ENCODE results near the gene SLC16A8.

Gene SLC16A8

DNA sequence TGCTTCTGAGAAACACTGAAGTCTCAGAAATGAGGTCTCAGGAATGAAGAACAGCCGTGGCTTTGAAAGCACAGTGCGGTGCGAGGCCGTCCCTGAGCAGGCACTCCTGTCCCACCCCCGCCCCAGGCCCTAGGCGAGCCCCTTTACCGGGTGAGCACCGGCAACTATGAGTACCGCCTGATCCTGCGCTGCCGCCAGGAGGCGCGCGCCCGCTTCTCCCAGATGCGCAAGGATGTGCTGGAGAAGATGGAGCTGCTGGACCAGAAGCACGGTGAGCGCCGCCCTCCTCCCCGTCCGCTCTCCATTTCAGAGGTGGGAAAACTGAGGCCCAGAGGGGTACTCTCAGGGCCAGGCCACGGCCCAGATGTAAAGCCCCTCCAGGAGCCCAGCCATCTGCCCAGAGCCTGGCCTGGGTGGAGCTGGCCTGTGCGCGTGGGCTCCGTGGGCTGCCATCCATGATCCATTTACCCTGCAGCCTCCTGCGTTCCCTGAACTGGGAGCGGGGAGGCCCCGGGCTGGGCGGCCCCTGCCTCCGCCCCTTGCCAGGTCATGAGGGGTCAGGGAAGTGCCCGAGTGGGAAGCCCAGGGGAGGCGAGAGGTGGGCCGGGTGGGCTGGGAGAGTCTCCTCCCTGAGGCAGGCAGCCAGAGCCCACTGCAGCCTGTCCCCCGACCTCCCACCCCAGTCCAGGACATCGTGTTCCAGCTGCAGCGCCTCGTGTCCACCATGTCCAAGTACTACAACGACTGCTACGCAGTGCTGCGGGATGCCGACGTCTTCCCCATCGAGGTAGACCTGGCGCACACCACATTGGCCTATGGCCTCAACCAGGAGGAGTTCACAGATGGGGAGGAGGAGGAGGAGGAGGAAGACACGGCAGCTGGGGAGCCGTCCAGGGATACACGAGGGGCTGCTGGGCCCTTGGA, 9.5 kb downstream of the SLC16A8 start (continued):
- no peak for TF ChIP-seq ZNF155 (tag by site-specific recombination; IDR thresholded peaks at IDR 0.05)

DNA sequence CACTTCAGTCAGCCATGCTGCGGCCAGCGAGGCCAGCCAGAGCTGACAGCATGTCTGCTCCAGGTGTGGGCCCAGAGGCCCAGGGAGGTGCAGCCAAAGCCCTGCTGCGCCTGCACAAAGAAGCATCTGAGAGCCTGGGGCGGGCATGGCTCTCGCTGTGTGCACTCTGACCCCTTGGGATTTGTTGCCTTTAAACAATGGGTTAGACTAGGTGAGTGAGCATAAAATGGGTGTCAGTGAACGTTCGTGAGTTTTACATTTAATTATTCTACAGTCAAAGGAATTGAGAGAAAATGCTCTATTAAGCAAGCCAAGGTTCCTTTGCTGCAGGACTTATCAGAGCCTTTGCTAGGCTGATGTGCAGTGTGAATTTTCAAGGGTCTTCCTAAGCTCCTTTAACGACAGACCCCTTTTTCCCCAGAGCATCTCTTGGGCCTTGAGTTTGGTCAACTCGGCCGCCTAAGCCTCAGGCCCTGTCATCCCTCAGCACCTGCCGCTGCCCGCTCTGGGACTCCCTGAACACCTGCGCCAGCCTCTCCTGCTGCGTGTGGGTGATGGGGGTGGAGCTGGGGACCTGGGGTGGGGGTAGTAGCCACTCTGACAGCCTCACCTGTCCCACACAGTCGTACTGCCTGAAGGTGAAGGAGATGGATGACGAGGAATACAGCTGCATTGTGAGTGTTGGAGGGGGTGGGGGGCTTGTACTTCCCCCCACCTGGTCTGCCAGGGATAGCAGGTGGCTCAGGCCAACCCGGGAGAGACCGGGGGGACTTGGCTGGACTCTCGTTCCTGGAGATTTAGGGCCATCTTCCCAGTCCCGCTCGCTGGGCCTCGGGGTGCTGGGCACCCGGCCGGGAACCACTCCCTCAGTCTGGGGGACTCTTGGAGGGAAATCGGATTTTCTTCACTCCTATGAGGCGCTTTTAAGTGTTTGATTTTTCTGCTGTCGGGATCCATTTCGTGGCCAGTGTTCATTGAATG, 10.5 kb downstream of the SLC16A8 start:
- ChIA-PET POLR2A (no interaction called here), CTCF (interaction anchor here (1.5 to 2.1 kb wide), 2 partner anchors 21 to 27 kb away, joined by 3 to 16 read pairs; no protein-coding TSS in a partner anchor)
- Histone ChIP-seq H3K4me1 (ENCODE audit: control insufficient read depth, insufficient read depth, low read length) (no peaks in the 10 kb centered on the region), H3K36me3 (ENCODE audit: control insufficient read depth in 2 of 2, insufficient read depth in 1 of 2, low read length in 2 of 2) (peaks cover 3 to 74% of the 10 kb centered on the region in 2 experiments; a peak in 2 of 3 replicates), H3K27ac (ENCODE audit: extremely low read depth, low read depth, low read length) (no peak overlapping the region), H3K9me3 (ENCODE audit: control insufficient read depth, insufficient read depth, low read depth, low read length) (no peaks in the 10 kb centered on the region), H3K4me3 (ENCODE audit: low read depth, low read length) (no peak overlapping the region)
- TF ChIP-seq ZNF302 (tag by site-specific recombination; IDR thresholded peaks at IDR 0.05; ENCODE audit: low read depth) (no peak), ZNF555 (tag by site-specific recombination; conservative IDR thresholded peaks at IDR 0.05) (no peak), ZNF837 (tag by site-specific recombination; IDR thresholded peaks at IDR 0.05) (no peak), ZNF239 (tag by site-specific recombination; IDR thresholded peaks at IDR 0.05) (peak; percentile 99)

DNA sequence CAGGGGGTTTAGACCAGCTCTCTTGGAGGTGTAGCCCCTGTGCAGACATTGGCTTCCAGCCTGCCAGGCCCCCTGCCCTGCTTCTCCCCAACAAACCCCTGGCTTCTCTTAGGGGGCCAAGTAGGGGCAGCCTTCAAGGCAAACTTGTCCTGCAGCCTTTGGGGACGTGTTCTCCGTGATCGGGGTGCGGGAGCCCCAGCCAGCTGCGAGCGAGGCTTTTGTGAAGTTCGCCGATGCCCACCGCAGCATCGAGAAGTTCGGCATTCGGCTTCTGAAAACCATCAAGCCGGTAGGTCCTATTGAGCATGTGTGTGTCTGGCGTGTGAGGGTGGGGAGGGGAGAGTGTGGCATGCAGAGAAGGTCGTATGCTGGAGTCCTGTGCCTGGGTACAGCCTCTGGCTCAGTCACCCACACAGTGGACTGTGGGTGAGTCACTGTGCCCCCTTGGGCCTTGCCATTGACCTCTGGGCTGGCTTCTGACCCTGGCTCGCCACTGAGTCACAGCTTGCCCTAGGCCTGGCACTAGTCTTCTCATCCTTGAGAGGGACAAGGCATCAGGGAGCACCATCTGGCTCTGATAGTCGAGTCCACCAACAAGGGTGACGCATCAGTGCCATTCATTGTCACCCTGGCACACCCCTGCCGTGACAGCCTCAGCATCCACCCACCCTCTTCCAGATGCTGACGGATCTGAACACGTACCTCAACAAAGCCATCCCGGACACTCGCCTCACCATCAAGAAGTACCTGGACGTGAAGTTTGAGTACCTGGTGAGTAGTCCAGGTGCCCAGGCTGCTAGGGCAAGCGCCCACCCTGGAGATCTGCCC, 11.4 kb downstream of the SLC16A8 start:
- Histone ChIP-seq H3K36me3 (ENCODE audit: control insufficient read depth in 2 of 2, insufficient read depth in 1 of 2, low read length in 2 of 2) (peaks cover 3 to 83% of the 10 kb centered on the region in 2 experiments; a peak in 2 of 3 replicates), H3K4me1 (ENCODE audit: control insufficient read depth, insufficient read depth, low read length) (no peaks in the 10 kb centered on the region), H3K4me3 (ENCODE audit: low read depth, low read length) (no peak overlapping the region), H3K27ac (ENCODE audit: extremely low read depth, low read depth, low read length) (no peak overlapping the region), H3K9me3 (ENCODE audit: control insufficient read depth, insufficient read depth, low read depth, low read length) (no peaks in the 10 kb centered on the region)
- TF ChIP-seq ZNF76 (tag by site-specific recombination; IDR thresholded peaks at IDR 0.05; ENCODE audit: borderline replicate concordance, low read depth) (no peak), OSR2 (tag by site-specific recombination; IDR thresholded peaks at IDR 0.05) (no peak), ZNF473 (tag by site-specific recombination; IDR thresholded peaks at IDR 0.05) (no peak), ZNF16 (tag by site-specific recombination; IDR thresholded peaks at IDR 0.05; ENCODE audit: low read depth) (no peak), ZNF184 (tag by site-specific recombination; IDR thresholded peaks at IDR 0.05) (no peak), KLF1 (tag by site-specific recombination; IDR thresholded peaks at IDR 0.05) (no peak), ZFHX2 (tag by site-specific recombination; conservative IDR thresholded peaks at IDR 0.05) (no peak), ZNF324 (tag by site-specific recombination; IDR thresholded peaks at IDR 0.05) (no peak), ZNF629 (tag by site-specific recombination; IDR thresholded peaks at IDR 0.05) (no peak), ZNF239 (tag by site-specific recombination; IDR thresholded peaks at IDR 0.05) (no peak)
- TF ChIP-seq, protein P1, sequence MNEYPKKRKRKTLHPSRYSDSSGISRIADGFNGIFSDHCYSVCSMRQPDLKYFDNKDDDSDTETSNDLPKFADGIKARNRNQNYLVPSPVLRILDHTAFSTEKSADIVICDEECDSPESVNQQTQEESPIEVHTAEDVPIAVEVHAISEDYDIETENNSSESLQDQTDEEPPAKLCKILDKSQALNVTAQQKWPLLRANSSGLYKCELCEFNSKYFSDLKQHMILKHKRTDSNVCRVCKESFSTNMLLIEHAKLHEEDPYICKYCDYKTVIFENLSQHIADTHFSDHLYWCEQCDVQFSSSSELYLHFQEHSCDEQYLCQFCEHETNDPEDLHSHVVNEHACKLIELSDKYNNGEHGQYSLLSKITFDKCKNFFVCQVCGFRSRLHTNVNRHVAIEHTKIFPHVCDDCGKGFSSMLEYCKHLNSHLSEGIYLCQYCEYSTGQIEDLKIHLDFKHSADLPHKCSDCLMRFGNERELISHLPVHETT (tag by site-specific recombination; IDR thresholded peaks at IDR 0.05), result no peak
- POLR2A ChIA-PET, result no interaction called here
- CTCF ChIA-PET, result interaction anchor here (1.0 to 2.1 kb wide), 4 partner anchors 20 to 158 kb away, joined by 3 to 16 read pairs (median 4); no protein-coding TSS in a partner anchor

Data from HEK293 (cell line).